Activated B cell treated with CpG ODN at 0.5 μM for 24 hours (primary cell): ENCODE measurements around the gene EYS. TPM values are rescaled to one million over a fixed set of nuclear protein-coding genes. Genes with fewer than 3 reads are reported as not detected.

Experiments
- ATAC-seq: fragments of 200-7000 bp; cut with Tn5 transposase; one replicate; pipeline ENCODE4 v1.10.0; 2021; ENCODE audit warnings: low read depth, mild to moderate bottlenecking, moderate library complexity
- CTCF ChIA-PET: fragments of 350-600 bp; sonication (Branson Sonifier 250); formaldehyde crosslinking; loops from one replicate; lab custom pipeline; 2021; ENCODE audit warnings: antibody characterized with exemption; lab: Charles Lee
- POLR2A ChIA-PET: fragments of 350-600 bp; sonication (Branson Sonifier 250); formaldehyde crosslinking; loops from one replicate; lab custom pipeline; 2021; ENCODE audit warnings: antibody characterized with exemption; lab: Charles Lee
- DNase-seq: peaks from one replicate; pipeline ENCODE4 v3.0.0; 2022
- H3K27ac Mint-ChIP-seq: one replicate; pipeline ENCODE4 v1.8.0; 2020; ENCODE audit warnings: mixed read lengths
- H3K27me3 Mint-ChIP-seq: one replicate; pipeline ENCODE4 v1.8.0; 2021; ENCODE audit warnings: mixed read lengths
- H3K36me3 Mint-ChIP-seq: one replicate; pipeline ENCODE4 v1.8.0; 2021; ENCODE audit warnings: low read depth, mixed read lengths
- H3K4me1 Mint-ChIP-seq: one replicate; pipeline ENCODE4 v1.8.0; 2021; ENCODE audit warnings: mixed read lengths
- H3K4me3 Mint-ChIP-seq: one replicate; pipeline ENCODE4 v1.8.0; 2020; ENCODE audit warnings: mild to moderate bottlenecking, mixed read lengths
- H3K9me3 Mint-ChIP-seq: one replicate; pipeline ENCODE4 v1.8.0; 2020; ENCODE audit warnings: mixed read lengths
- CTCF ChIP-seq: fragments of 200-600 bp; IDR thresholded peaks from one replicate; pipeline ENCODE4 v1.8.0; 2022; ENCODE audit warnings: antibody characterized with exemption, mild to moderate bottlenecking
- intact Hi-C: fragments of 100-400 bp; cut with micrococcal nuclease; formaldehyde crosslinking; loops from one replicate; pipeline ENCODE4 v1.15.1; 2024
- total RNA-seq: library from RNA; stranded (reverse); gene quantifications from 2 replicates; pipeline ENCODE4 v1.2.3, GENCODE V29; 2022

Gene EYS
- total RNA-seq, 1 donor from 2014 or later: not detected

- H3K27ac Mint-ChIP-seq: no peak overlapping the region
- ChIA-PET POLR2A (no interaction called here), CTCF (no interaction called here)
- no peaks in the 10 kb centered on the region for H3K4me1 Mint-ChIP-seq
- H3K9me3 Mint-ChIP-seq: peaks cover 3% of the 10 kb centered on the region
- DNase-seq (no peak), ATAC-seq (no peak)
- H3K36me3 Mint-ChIP-seq: no peaks in the 10 kb centered on the region
- no peaks in the 10 kb centered on the region for H3K27me3 Mint-ChIP-seq
- H3K4me3 Mint-ChIP-seq: no peak overlapping the region
- intact Hi-C loops: no loop called here
- no peak for TF ChIP-seq CTCF
Observed at GRCh38 chr6:64258752-64259151, 1448.3 kb downstream of the EYS start.

GRCh38 chr6:64258302-64258701 lies 1448.7 kb downstream of the EYS start:
- CTCF ChIA-PET: no interaction called here
- DNase-seq: no peak
- Mint-ChIP-seq H3K9me3 (peaks cover 3% of the 10 kb centered on the region), H3K4me3 (no peak overlapping the region), H3K4me1 (no peaks in the 10 kb centered on the region), H3K27ac (no peak overlapping the region), H3K36me3 (no peaks in the 10 kb centered on the region), H3K27me3 (no peaks in the 10 kb centered on the region)
- intact Hi-C loops: no loop called here
- no peak for ATAC-seq
- no peak for TF ChIP-seq CTCF
- POLR2A ChIA-PET: no interaction called here

- intact Hi-C loops: no loop called here
- H3K4me3 Mint-ChIP-seq: no peak overlapping the region
- ChIA-PET POLR2A (no interaction called here), CTCF (no interaction called here)
- no peak for TF ChIP-seq CTCF
- ATAC-seq: no peak
- no peaks in the 10 kb centered on the region for H3K36me3 Mint-ChIP-seq
- H3K4me1 Mint-ChIP-seq: no peaks in the 10 kb centered on the region
- H3K9me3 Mint-ChIP-seq: peaks cover 3% of the 10 kb centered on the region
- no peak overlapping the region for H3K27ac Mint-ChIP-seq
- no peaks in the 10 kb centered on the region for H3K27me3 Mint-ChIP-seq
- DNase-seq: no peak
Observed at GRCh38 chr6:64257586-64257985, 1449.4 kb downstream of the EYS start.

- intact Hi-C loops: no loop called here
- Mint-ChIP-seq H3K36me3 (no peaks in the 10 kb centered on the region), H3K4me1 (no peaks in the 10 kb centered on the region), H3K9me3 (peaks cover 7% of the 10 kb centered on the region), H3K4me3 (no peak overlapping the region), H3K27me3 (no peaks in the 10 kb centered on the region), H3K27ac (no peak overlapping the region)
- ChIA-PET POLR2A (no interaction called here), CTCF (no interaction called here)
- TF ChIP-seq CTCF: no peak
- no peak for DNase-seq
- no peak for ATAC-seq
Observed at GRCh38 chr6:64256483-64256882, 1450.5 kb downstream of the EYS start.

GRCh38 chr6:64255000-64255399 lies 1452.0 kb downstream of the EYS start:
- intact Hi-C loops: no loop called here
- ChIA-PET POLR2A (no interaction called here), CTCF (no interaction called here)
- H3K36me3 Mint-ChIP-seq: no peaks in the 10 kb centered on the region
- DNase-seq: no peak
- H3K4me1 Mint-ChIP-seq: no peaks in the 10 kb centered on the region
- H3K27me3 Mint-ChIP-seq: no peaks in the 10 kb centered on the region
- H3K4me3 Mint-ChIP-seq: no peak overlapping the region
- ATAC-seq: no peak
- no peak overlapping the region for H3K27ac Mint-ChIP-seq
- H3K9me3 Mint-ChIP-seq: peaks cover 6% of the 10 kb centered on the region
- no peak for TF ChIP-seq CTCF
